Gastrocnemius medialis (tissue), 4 donors: ENCODE measurements around the gene MN1. TPM values are rescaled to one million over a fixed set of nuclear protein-coding genes. Genes with fewer than 3 reads are reported as not detected.

ENCODE experiments used
- ATAC-seq, 2 donors: fragments of 150-250 bp; one replicate each; pipeline ENCODE4 v1.9.1; 2016
- DNase-seq, 2 donors: peaks; one replicate each; pipeline ENCODE4 v3.0.0-alpha.2; 2019
- H3K27ac ChIP-seq, 4 donors: fragments of 200-600 bp; sonication (generic); 1 replicate in 1 of 4; 2 replicates in 3 of 4; pipeline ENCODE4 v1.5.1; 2016 to 2018; ENCODE audit warnings: mild to moderate bottlenecking in 2 of 4, moderate library complexity in 1 of 4
- H3K27me3 ChIP-seq, 3 donors: fragments of 200-600 bp; sonication (generic) in 2 of 3; 1 replicate in 1 of 3; 2 replicates in 2 of 3; pipeline versions ENCODE4 v1.5.1 to v1.6.0; 2016 to 2019; ENCODE audit warnings: mild to moderate bottlenecking in 1 of 3, moderate library complexity in 1 of 3
- H3K36me3 ChIP-seq, 2 donors: fragments of 200-600 bp; sonication (generic) in 1 of 2; one replicate each; pipeline ENCODE4 v1.5.1; 2017 to 2018
- H3K4me1 ChIP-seq, 2 donors: fragments of 200-600 bp; sonication (generic) in 1 of 2; one replicate each; pipeline ENCODE4 v1.5.1; 2016 to 2017; ENCODE audit warnings: mild to moderate bottlenecking in 2 of 2
- H3K4me3 ChIP-seq, 4 donors: fragments of 200-600 bp; sonication (generic) in 3 of 4; 1 replicate in 1 of 4; 2 replicates in 3 of 4; pipeline ENCODE4 v1.5.1; 2016 to 2019; ENCODE audit warnings: mild to moderate bottlenecking in 2 of 4
- H3K9me3 ChIP-seq, 3 donors: fragments of 200-600 bp; sonication (generic) in 2 of 3; 1 replicate in 1 of 3; 2 replicates in 2 of 3; pipeline ENCODE4 v1.5.1; 2016 to 2019
- POLR2A ChIP-seq, 2 donors: fragments of 450-650 bp; IDR thresholded peaks; one replicate each; pipeline ENCODE4 v1.6.1; 2017; ENCODE audit warnings: antibody characterized with exemption in 2 of 2, mild to moderate bottlenecking in 2 of 2, moderate library complexity in 2 of 2
- in situ Hi-C, 4 donors: fragments of 200-750 bp; cut with MboI; loops; one replicate each; pipeline versions ENCODE4 v1.15.0 to v1.8.0; 2017; ENCODE audit warnings: low sequenced_read_pairs in 4 of 4
- intact Hi-C: fragments of 100-400 bp; cut with DNase I; formaldehyde crosslinking; loops from one replicate; pipeline ENCODE4 v1.15.1; 2023; ENCODE audit warnings: low total_unique reads
- total RNA-seq, 4 donors: library from RNA; depleted of rRNA; stranded (reverse); fragments of >200 nt; gene quantifications; one replicate each; pipeline versions ENCODE4 v1.1.0 to v1.2.3, GENCODE V29; 2016
- TF ChIP-seq, protein P1 (sequence below), 5 experiments: fragments of 450-650 bp in 3 of 5; fragments of 200-600 bp in 2 of 5; sonication (generic) in 2 of 5; IDR thresholded peaks in 4 of 5; conservative IDR thresholded peaks in 1 of 5; 1 replicate in 4 of 5; 2 replicates in 1 of 5; pipeline ENCODE4 v1.5.1; 2016 to 2019; ENCODE audit warnings: antibody characterized with exemption in 5 of 5, mild to moderate bottlenecking in 3 of 5, moderate library complexity in 3 of 5

The MN1 gene
- total RNA-seq, 4 donors from 2014 or later = 8.8 to 40.0 (median 36.6) TPM

DNA sequence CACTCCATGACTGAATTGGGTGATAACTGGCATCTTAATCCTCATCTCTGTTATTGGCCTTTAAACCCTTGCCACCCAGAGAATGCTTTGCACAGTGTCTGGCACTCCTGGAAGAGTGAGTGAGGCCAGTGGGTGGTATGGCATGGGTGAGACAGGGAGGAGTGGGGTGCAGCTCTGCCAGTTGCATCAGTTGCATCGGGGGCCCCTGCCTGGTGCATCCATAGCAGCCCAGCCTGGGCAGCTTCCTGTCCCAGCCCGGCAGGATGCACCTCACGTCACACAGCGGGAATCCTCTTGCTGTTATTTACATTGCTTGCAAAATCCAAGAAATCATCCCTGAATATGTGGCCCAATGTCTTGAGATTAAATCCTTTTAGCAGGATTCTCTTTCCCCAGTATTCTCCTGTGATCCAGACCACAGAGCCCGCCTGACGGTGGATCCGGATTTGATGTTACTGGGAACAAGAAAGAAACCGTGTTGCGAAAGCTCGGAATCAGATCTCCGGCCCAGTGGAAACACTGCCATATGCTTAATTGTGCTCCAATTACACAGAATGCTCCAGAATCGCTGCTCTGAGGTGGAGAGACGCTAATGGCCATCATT lies 37.6 kb upstream of the MN1 start:
- no peak for DNase-seq

DNA sequence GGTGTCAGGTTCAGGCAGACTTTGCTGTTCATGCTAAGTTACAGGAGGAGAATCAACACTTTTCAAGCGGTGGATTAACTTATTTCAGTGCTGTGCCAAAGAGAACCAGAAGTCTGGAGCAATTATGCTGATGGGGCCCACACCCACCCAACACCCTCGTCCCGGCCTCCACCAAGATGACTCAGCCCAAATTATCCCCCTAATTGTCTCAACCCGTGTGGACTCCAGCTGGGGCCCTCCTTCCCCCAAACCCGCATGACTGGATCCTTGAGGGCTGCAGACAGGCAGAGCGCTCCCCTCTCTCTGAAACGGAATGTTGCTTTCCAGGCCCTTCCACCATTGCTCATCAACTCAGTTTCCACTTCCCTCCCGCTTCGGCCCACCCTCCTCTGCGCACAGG lies 34.6 kb upstream of the MN1 start:
- Histone ChIP-seq H3K36me3 (no peaks in the 10 kb centered on the region), H3K9me3 (no peaks in the 10 kb centered on the region), H3K27ac (no peak overlapping the region), H3K27me3 (no peaks in the 10 kb centered on the region), H3K4me3 (no peak overlapping the region), H3K4me1 (no peaks in the 10 kb centered on the region)
- no peak for ATAC-seq
- no peak for DNase-seq
- in situ Hi-C loops = no loop called here
- intact Hi-C loops = no loop called here
- TF ChIP-seq, protein P1, sequence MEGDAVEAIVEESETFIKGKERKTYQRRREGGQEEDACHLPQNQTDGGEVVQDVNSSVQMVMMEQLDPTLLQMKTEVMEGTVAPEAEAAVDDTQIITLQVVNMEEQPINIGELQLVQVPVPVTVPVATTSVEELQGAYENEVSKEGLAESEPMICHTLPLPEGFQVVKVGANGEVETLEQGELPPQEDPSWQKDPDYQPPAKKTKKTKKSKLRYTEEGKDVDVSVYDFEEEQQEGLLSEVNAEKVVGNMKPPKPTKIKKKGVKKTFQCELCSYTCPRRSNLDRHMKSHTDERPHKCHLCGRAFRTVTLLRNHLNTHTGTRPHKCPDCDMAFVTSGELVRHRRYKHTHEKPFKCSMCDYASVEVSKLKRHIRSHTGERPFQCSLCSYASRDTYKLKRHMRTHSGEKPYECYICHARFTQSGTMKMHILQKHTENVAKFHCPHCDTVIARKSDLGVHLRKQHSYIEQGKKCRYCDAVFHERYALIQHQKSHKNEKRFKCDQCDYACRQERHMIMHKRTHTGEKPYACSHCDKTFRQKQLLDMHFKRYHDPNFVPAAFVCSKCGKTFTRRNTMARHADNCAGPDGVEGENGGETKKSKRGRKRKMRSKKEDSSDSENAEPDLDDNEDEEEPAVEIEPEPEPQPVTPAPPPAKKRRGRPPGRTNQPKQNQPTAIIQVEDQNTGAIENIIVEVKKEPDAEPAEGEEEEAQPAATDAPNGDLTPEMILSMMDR (IDR thresholded peaks at IDR 0.05 in 4 of 5, conservative IDR thresholded peaks at IDR 0.05 in 1 of 5) = no peak
- no peak for TF ChIP-seq POLR2A (IDR thresholded peaks at IDR 0.05)

More for the DNA sequence above, 37.6 kb upstream of the MN1 start:
- TF ChIP-seq, protein P1 (IDR thresholded peaks at IDR 0.05 in 4 of 5, conservative IDR thresholded peaks at IDR 0.05 in 1 of 5) = no peak
- TF ChIP-seq POLR2A (IDR thresholded peaks at IDR 0.05) = no peak
- intact Hi-C loops = no loop called here
- no peak for ATAC-seq
- Histone ChIP-seq H3K27me3 (no peaks in the 10 kb centered on the region), H3K9me3 (no peaks in the 10 kb centered on the region), H3K27ac (no peak overlapping the region), H3K36me3 (no peaks in the 10 kb centered on the region), H3K4me1 (peaks cover 0 to 3% of the 10 kb centered on the region in 2 donors), H3K4me3 (no peak overlapping the region)
- in situ Hi-C loops = no loop called here

DNA sequence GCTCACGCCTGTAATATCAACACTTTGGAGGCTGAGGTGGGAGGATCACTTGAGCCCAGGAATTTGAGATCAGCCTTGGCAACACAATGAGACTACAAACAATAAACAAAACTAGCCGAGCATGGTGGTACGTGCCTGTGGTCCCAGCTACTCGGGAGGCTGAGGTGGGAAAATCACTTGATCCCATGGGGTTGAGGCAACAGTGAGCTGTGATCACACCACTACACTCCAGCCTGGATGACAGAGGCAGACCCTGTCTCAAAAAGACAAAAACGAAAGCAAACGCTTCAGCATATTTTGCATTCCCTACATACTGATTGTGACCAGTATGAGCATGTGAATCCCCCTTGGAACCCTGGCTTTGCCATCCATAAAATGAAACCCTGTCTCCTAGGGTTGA lies 33.9 kb upstream of the MN1 start:
- Histone ChIP-seq H3K27ac (no peak overlapping the region), H3K4me3 (no peak overlapping the region), H3K36me3 (no peaks in the 10 kb centered on the region), H3K4me1 (no peaks in the 10 kb centered on the region), H3K9me3 (no peaks in the 10 kb centered on the region), H3K27me3 (no peaks in the 10 kb centered on the region)
- ATAC-seq (no peak), DNase-seq (no peak)
- in situ Hi-C loops (no loop called here), intact Hi-C loops (no loop called here)
- TF ChIP-seq POLR2A (IDR thresholded peaks at IDR 0.05) = no peak
- TF ChIP-seq, protein P1 (IDR thresholded peaks at IDR 0.05 in 4 of 5, conservative IDR thresholded peaks at IDR 0.05 in 1 of 5) = no peak

DNA sequence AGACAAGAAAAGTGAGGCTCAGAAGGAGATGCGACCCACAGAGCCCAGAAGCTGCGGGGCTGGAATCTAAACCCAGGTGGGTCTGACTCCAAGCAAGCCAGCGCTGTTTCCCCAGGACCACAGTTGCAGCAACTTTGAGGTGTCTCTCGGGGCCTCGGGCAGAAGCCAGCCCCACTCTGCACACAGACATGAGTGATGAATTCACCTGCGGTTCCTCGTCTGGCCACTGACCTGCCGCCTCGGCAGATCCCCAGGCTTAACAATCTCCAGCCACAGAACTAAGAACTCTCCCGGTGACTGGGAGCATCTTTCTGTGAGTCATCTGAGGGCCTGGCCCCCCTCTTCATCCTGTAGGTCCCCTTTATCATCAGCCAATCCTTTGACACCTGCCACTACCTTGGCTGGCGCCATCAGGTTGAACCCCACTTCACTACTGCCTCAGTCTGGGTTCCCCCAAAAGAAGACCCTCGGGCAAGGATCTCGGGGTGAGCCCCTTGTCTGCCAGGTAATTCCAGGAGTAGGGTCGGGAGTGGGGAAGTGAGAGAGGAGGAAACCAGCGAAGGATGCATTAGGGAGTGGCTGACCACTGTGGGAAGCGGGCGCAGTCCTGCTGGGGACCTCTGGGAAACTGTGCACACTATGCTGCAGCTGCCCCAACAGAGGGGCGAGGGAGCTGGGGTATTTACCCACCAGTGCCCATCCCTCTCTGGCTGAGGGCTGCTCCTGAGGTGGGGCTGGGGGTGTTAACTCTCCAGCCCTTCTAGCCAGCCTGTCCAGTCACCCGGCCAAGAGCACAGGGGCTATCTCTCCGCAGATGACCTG lies 33.0 kb upstream of the MN1 start:
- no peak for ATAC-seq
- in situ Hi-C loops = no loop called here

More for the DNA sequence above, 33.0 kb upstream of the MN1 start:
- Histone ChIP-seq H3K27me3 (no peaks in the 10 kb centered on the region), H3K4me3 (no peak overlapping the region), H3K9me3 (no peaks in the 10 kb centered on the region), H3K4me1 (no peaks in the 10 kb centered on the region), H3K27ac (no peak overlapping the region), H3K36me3 (no peaks in the 10 kb centered on the region)
- DNase-seq = no peak
- TF ChIP-seq, protein P1 (IDR thresholded peaks at IDR 0.05 in 4 of 5, conservative IDR thresholded peaks at IDR 0.05 in 1 of 5) = no peak
- intact Hi-C loops = no loop called here
